ENCODE measurements around the gene GTF2IRD1.
"Not testable (repeated sequence)": the region's sequence is repeated elsewhere in the genome, so short reads cannot be mapped to it uniquely, and the experiment has no call there.

The GTF2IRD1 gene

GRCh38 chr7:74542558-74543117 is 88.9 kb downstream of the GTF2IRD1 start:
- Histone ChIP-seq H3K27me3 (ENCODE audit: control insufficient read depth in 3 of 3, insufficient read depth in 3 of 3, low read depth in 1 of 3, low read length in 3 of 3) (no peaks in the 10 kb centered on the region), H3K36me3 (replicated peaks in 1 of 2; ENCODE audit: control insufficient read depth in 2 of 2, insufficient read depth in 2 of 2, low read length in 2 of 2) (peaks cover 48 to 84% of the 10 kb centered on the region in 2 donors)
- no peak for DNase-seq (ENCODE audit: low spot score)

GRCh38 chr7:74544706-74545469 is 91.2 kb downstream of the GTF2IRD1 start:
- no peak overlapping the region for H3K4me2 ChIP-seq (ENCODE audit: insufficient read depth, low read length, poor library complexity, severe bottlenecking)
- no peak overlapping the region for H3K4ac ChIP-seq (ENCODE audit: low read length)
- peaks cover 37 to 75% of the 10 kb centered on the region in 2 donors for H3K36me3 ChIP-seq (replicated peaks in 1 of 2; ENCODE audit: control insufficient read depth in 2 of 2, insufficient read depth in 2 of 2, low read length in 2 of 2)
- no peak overlapping the region for H2AK5ac ChIP-seq (ENCODE audit: low read depth, low read length)
- H3K14ac ChIP-seq (ENCODE audit: low read length): no peak overlapping the region
- peak; percentile 26 for DNase-seq (ENCODE audit: low spot score)
- H3K9ac ChIP-seq (ENCODE audit: low read depth, low read length, poor library complexity): no peak overlapping the region
- no peak overlapping the region for H2AFZ ChIP-seq (ENCODE audit: low read length)
- H4K91ac ChIP-seq (ENCODE audit: low read depth, low read length, poor library complexity): no peak overlapping the region
- H3K4me1 ChIP-seq (ENCODE audit: control insufficient read depth in 2 of 2, insufficient read depth in 1 of 2, low read depth in 1 of 2, low read length in 2 of 2): no peaks in the 10 kb centered on the region
- WGBS, 2 donors (ENCODE audit: extremely low coverage in 2 of 2, insufficient read length in 2 of 2, insufficient replicate concordance in 1 of 2): no CpG with 5 or more reads among the region's 12 CpGs
- no peak overlapping the region for H3K23ac ChIP-seq (ENCODE audit: low read depth, low read length, poor library complexity)
- H3K27me3 ChIP-seq (ENCODE audit: control insufficient read depth in 3 of 3, insufficient read depth in 3 of 3, low read depth in 1 of 3, low read length in 3 of 3): no peaks in the 10 kb centered on the region
- H3K27ac ChIP-seq (replicated peaks; ENCODE audit: low read length): peak overlapping the region; percentile 57
- peaks cover 8 to 9% of the 10 kb centered on the region in 2 donors for H3K9me3 ChIP-seq (replicated peaks in 1 of 2; ENCODE audit: control insufficient read depth in 2 of 2, insufficient read depth in 1 of 2, low read depth in 1 of 2, low read length in 2 of 2)
- H2BK15ac ChIP-seq (ENCODE audit: low read length): no peak overlapping the region
- peaks cover 2% of the 10 kb centered on the region for H3K79me1 ChIP-seq (ENCODE audit: low read depth, low read length)
- H4K8ac ChIP-seq (ENCODE audit: low read depth, low read length): no peak overlapping the region
- no peak overlapping the region for H2BK120ac ChIP-seq (ENCODE audit: low read depth, low read length)
- no peak overlapping the region for H3K4me3 ChIP-seq (ENCODE audit: low read length in 2 of 2)
- H3K18ac ChIP-seq (ENCODE audit: low read length): peak overlapping the region; percentile 35
- H2BK12ac ChIP-seq (ENCODE audit: low read length): no peak overlapping the region
- H2BK5ac ChIP-seq (ENCODE audit: low read length): no peak overlapping the region

More at GRCh38 chr7:74542558-74543117, 88.9 kb downstream of the GTF2IRD1 start:
- no peaks in the 10 kb centered on the region for H3K4me1 ChIP-seq (ENCODE audit: control insufficient read depth in 2 of 2, insufficient read depth in 1 of 2, low read depth in 1 of 2, low read length in 2 of 2)
- H3K18ac ChIP-seq (ENCODE audit: low read length): no peak overlapping the region
- WGBS, 2 donors (ENCODE audit: extremely low coverage in 2 of 2, insufficient read length in 2 of 2, insufficient replicate concordance in 1 of 2): no CpG with 5 or more reads among the region's 9 CpGs
- H3K79me1 ChIP-seq (ENCODE audit: low read depth, low read length): peaks cover 6% of the 10 kb centered on the region
- peaks cover 8 to 9% of the 10 kb centered on the region in 2 donors for H3K9me3 ChIP-seq (replicated peaks in 1 of 2; ENCODE audit: control insufficient read depth in 2 of 2, insufficient read depth in 1 of 2, low read depth in 1 of 2, low read length in 2 of 2)
- H3K9ac ChIP-seq (ENCODE audit: low read depth, low read length, poor library complexity): no peak overlapping the region
- no peak overlapping the region for H2BK15ac ChIP-seq (ENCODE audit: low read length)
- H2AFZ ChIP-seq (ENCODE audit: low read length): no peak overlapping the region
- H2BK120ac ChIP-seq (ENCODE audit: low read depth, low read length): peak overlapping the region; percentile 87
- H2BK5ac ChIP-seq (ENCODE audit: low read length): no peak overlapping the region
- H3K14ac ChIP-seq (ENCODE audit: low read length): no peak overlapping the region
- H2AK5ac ChIP-seq (ENCODE audit: low read depth, low read length): no peak overlapping the region
- no peak overlapping the region for H3K4ac ChIP-seq (ENCODE audit: low read length)
- no peak overlapping the region for H3K4me2 ChIP-seq (ENCODE audit: insufficient read depth, low read length, poor library complexity, severe bottlenecking)
- H3K23ac ChIP-seq (ENCODE audit: low read depth, low read length, poor library complexity): no peak overlapping the region
- H4K91ac ChIP-seq (ENCODE audit: low read depth, low read length, poor library complexity): no peak overlapping the region
- H3K27ac ChIP-seq (replicated peaks; ENCODE audit: low read length): no peak overlapping the region
- H3K4me3 ChIP-seq (ENCODE audit: low read length in 2 of 2): no peak overlapping the region
- H2BK12ac ChIP-seq (ENCODE audit: low read length): no peak overlapping the region
- H4K8ac ChIP-seq (ENCODE audit: low read depth, low read length): no peak overlapping the region

- H3K36me3 ChIP-seq (replicated peaks in 1 of 2; ENCODE audit: control insufficient read depth in 2 of 2, insufficient read depth in 2 of 2, low read length in 2 of 2): peaks cover 36 to 69% of the 10 kb centered on the region in 2 donors
- no peak overlapping the region for H3K18ac ChIP-seq (ENCODE audit: low read length)
- H3K27me3 ChIP-seq (ENCODE audit: control insufficient read depth in 3 of 3, insufficient read depth in 3 of 3, low read depth in 1 of 3, low read length in 3 of 3): no peaks in the 10 kb centered on the region
- peaks cover 2% of the 10 kb centered on the region for H3K79me1 ChIP-seq (ENCODE audit: low read depth, low read length)
- H4K91ac ChIP-seq (ENCODE audit: low read depth, low read length, poor library complexity): no peak overlapping the region
- no peak overlapping the region for H3K4me2 ChIP-seq (ENCODE audit: insufficient read depth, low read length, poor library complexity, severe bottlenecking)
- no peak overlapping the region for H3K4me3 ChIP-seq (ENCODE audit: low read length in 2 of 2)
- no peak overlapping the region for H2BK15ac ChIP-seq (ENCODE audit: low read length)
- H3K27ac ChIP-seq (replicated peaks; ENCODE audit: low read length): no peak overlapping the region
- no peak overlapping the region for H3K4ac ChIP-seq (ENCODE audit: low read length)
- no peak overlapping the region for H3K9ac ChIP-seq (ENCODE audit: low read depth, low read length, poor library complexity)
- WGBS, 2 donors (ENCODE audit: extremely low coverage in 2 of 2, insufficient read length in 2 of 2, insufficient replicate concordance in 1 of 2): no CpG with 5 or more reads among the region's 8 CpGs
- H2BK12ac ChIP-seq (ENCODE audit: low read length): no peak overlapping the region
- H3K23ac ChIP-seq (ENCODE audit: low read depth, low read length, poor library complexity): peak overlapping the region; percentile 2
- H3K9me3 ChIP-seq (replicated peaks in 1 of 2; ENCODE audit: control insufficient read depth in 2 of 2, insufficient read depth in 1 of 2, low read depth in 1 of 2, low read length in 2 of 2): peaks cover 8 to 9% of the 10 kb centered on the region in 2 donors
- H4K8ac ChIP-seq (ENCODE audit: low read depth, low read length): no peak overlapping the region
- no peak for DNase-seq (ENCODE audit: low spot score)
- no peak overlapping the region for H2AK5ac ChIP-seq (ENCODE audit: low read depth, low read length)
- no peak overlapping the region for H2BK5ac ChIP-seq (ENCODE audit: low read length)
- no peak overlapping the region for H2AFZ ChIP-seq (ENCODE audit: low read length)
- no peak overlapping the region for H3K14ac ChIP-seq (ENCODE audit: low read length)
- H3K4me1 ChIP-seq (ENCODE audit: control insufficient read depth in 2 of 2, insufficient read depth in 1 of 2, low read depth in 1 of 2, low read length in 2 of 2): no peaks in the 10 kb centered on the region
- no peak overlapping the region for H2BK120ac ChIP-seq (ENCODE audit: low read depth, low read length)
Observed at GRCh38 chr7:74545921-74546320, 92.2 kb downstream of the GTF2IRD1 start.

DNA sequence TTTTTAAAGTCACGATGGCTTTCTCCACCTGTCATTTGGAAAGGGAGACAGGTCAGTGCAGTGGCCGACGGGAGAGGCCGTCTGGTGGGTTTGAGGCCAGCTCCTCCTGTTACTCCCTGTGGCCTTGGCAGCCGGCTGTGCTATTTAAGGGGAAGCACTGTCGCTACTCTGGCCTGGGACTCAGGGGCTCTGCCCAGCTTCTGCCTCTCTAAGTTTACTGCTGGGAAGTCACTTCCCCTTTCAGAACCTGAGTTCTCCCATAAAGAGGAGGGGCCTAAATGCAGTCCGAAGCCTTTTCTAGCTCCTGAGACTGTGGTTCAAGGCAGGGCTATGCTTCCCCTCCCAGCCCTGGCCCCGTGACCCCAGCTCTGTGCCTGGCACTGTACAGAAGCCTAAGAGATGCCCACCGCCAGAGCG is 99.9 kb downstream of the GTF2IRD1 start:
- not testable (repeated sequence) for H3K14ac ChIP-seq (ENCODE audit: low read length); H3K27ac ChIP-seq (replicated peaks; ENCODE audit: low read length); H3K79me1 ChIP-seq (ENCODE audit: low read depth, low read length); H3K4me1 ChIP-seq (ENCODE audit: control insufficient read depth in 2 of 2, insufficient read depth in 1 of 2, low read depth in 1 of 2, low read length in 2 of 2); H3K4ac ChIP-seq (ENCODE audit: low read length); DNase-seq (ENCODE audit: low spot score); H2AFZ ChIP-seq (ENCODE audit: low read length); H3K27me3 ChIP-seq (ENCODE audit: control insufficient read depth in 3 of 3, insufficient read depth in 3 of 3, low read depth in 1 of 3, low read length in 3 of 3); H3K4me3 ChIP-seq (ENCODE audit: low read length in 2 of 2); H3K4me2 ChIP-seq (ENCODE audit: insufficient read depth, low read length, poor library complexity, severe bottlenecking); H2BK15ac ChIP-seq (ENCODE audit: low read length); H3K9ac ChIP-seq (ENCODE audit: low read depth, low read length, poor library complexity); H2BK120ac ChIP-seq (ENCODE audit: low read depth, low read length); H2BK5ac ChIP-seq (ENCODE audit: low read length); H2AK5ac ChIP-seq (ENCODE audit: low read depth, low read length); H3K9me3 ChIP-seq (replicated peaks in 1 of 2; ENCODE audit: control insufficient read depth in 2 of 2, insufficient read depth in 1 of 2, low read depth in 1 of 2, low read length in 2 of 2); H3K18ac ChIP-seq (ENCODE audit: low read length); H3K23ac ChIP-seq (ENCODE audit: low read depth, low read length, poor library complexity); H4K8ac ChIP-seq (ENCODE audit: low read depth, low read length); H2BK12ac ChIP-seq (ENCODE audit: low read length); H4K91ac ChIP-seq (ENCODE audit: low read depth, low read length, poor library complexity)
- WGBS, 2 donors (ENCODE audit: extremely low coverage in 2 of 2, insufficient read length in 2 of 2, insufficient replicate concordance in 1 of 2): no CpG with 5 or more reads among the region's 10 CpGs
- H3K36me3 ChIP-seq (replicated peaks in 1 of 2; ENCODE audit: control insufficient read depth in 2 of 2, insufficient read depth in 2 of 2, low read length in 2 of 2): peaks cover 23 to 40% of the 10 kb centered on the region in 2 donors

Data from neuronal stem cell (in vitro differentiated cells).